ENCODE data around the gene SLC16A5. TPM values are rescaled to one million over a fixed set of nuclear protein-coding genes. Genes with fewer than 3 reads are reported as not detected.
"Not testable (repeated sequence)": the region's sequence is repeated elsewhere in the genome, so short reads cannot be mapped to it uniquely, and the experiment has no call there.

SLC16A5 gene, protein sequence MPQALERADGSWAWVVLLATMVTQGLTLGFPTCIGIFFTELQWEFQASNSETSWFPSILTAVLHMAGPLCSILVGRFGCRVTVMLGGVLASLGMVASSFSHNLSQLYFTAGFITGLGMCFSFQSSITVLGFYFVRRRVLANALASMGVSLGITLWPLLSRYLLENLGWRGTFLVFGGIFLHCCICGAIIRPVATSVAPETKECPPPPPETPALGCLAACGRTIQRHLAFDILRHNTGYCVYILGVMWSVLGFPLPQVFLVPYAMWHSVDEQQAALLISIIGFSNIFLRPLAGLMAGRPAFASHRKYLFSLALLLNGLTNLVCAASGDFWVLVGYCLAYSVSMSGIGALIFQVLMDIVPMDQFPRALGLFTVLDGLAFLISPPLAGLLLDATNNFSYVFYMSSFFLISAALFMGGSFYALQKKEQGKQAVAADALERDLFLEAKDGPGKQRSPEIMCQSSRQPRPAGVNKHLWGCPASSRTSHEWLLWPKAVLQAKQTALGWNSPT
- not detected for polyA plus RNA-seq (2012; ENCODE audit: insufficient read depth, insufficient read length, low read depth)

DNA sequence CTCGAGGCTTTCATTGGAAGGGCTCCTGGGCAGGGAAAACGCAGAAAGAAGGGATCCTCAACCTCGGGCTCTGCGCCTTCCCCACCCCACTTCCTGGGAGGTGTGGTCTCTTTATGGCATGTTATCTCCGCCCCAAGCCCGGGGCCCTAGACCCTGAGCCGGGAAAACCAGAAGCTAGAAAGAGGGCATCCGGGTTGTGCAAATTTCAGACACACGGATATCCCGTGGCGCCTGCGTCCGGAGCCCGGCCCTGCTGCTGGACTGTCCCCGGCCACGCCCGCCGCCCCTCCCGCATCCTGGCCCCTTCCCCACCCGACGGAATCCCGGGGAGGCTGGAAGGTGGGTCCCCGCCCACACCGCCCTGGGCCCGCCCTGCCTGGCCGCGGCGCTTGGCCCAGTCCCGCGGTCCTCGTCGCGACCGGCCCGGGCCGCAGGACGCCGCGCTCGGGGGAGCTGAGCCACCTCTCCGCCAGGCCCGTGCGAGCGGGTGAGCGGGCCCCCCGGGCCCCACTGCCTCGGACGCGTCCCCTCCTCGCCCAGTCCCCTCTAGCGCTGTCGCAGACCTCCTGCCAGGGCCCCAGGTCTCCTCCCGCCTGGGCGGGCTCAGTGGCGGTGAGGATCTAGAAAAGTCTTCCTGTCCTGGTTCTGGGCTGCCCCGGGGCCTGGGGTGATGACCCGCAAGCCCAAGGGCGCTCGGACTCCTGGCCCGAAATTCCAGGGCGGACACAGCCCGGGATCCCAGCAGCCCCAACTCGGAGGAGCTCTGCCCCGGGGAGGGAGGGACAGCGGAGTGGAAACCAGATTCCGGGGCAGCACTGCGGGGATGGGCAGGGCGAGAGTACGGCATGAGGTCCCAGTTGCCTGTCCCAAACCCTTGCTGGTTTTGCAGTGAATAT is at the start of gene SLC16A5:
SLC16A5 (plus strand) TSS at position 397 of the 896 bp plus-strand sequence. CDS start 5,683 bp downstream, outside the sequence.
- H3K9me3 ChIP-seq = no peaks in the 10 kb centered on the region
- H3K36me3 ChIP-seq = no peaks in the 10 kb centered on the region
- peak within 1 kb of the TSS; percentile 28 for H3K4me3 ChIP-seq (ENCODE audit: low read depth, low read length)
- no peaks in the 10 kb centered on the region for H3K27me3 ChIP-seq
- H3K4me1 ChIP-seq = no peaks in the 10 kb centered on the region
- TF ChIP-seq, protein P1, sequence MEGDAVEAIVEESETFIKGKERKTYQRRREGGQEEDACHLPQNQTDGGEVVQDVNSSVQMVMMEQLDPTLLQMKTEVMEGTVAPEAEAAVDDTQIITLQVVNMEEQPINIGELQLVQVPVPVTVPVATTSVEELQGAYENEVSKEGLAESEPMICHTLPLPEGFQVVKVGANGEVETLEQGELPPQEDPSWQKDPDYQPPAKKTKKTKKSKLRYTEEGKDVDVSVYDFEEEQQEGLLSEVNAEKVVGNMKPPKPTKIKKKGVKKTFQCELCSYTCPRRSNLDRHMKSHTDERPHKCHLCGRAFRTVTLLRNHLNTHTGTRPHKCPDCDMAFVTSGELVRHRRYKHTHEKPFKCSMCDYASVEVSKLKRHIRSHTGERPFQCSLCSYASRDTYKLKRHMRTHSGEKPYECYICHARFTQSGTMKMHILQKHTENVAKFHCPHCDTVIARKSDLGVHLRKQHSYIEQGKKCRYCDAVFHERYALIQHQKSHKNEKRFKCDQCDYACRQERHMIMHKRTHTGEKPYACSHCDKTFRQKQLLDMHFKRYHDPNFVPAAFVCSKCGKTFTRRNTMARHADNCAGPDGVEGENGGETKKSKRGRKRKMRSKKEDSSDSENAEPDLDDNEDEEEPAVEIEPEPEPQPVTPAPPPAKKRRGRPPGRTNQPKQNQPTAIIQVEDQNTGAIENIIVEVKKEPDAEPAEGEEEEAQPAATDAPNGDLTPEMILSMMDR (IDR thresholded peaks at IDR 0.05; ENCODE audit: low read depth, low read length) = no peak
- DNase-seq = peak; percentile 37

DNA sequence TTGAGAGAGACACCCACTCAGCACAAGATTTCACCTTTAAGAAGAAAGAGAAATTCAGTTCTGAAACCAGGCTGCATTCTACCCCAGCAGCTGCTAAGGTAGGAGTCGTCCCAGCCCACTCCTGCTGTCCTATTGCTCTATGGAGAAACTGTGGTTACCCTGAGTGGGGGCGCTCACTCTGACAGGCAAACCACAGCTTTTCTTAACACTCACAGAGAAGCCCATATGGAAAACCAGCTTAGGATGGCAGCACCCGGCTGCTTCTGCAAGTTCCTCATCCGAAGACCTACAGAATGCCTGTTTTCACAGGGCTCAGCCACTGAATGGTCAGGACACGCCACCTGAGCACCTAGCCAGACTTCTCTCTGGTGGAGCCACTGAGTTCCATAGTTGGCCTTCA is 48.5 kb upstream of the SLC16A5 start:
- Histone ChIP-seq H3K9me3 (no peaks in the 10 kb centered on the region), H3K36me3 (peaks cover 39% of the 10 kb centered on the region)
- DNase-seq = no peak

DNA sequence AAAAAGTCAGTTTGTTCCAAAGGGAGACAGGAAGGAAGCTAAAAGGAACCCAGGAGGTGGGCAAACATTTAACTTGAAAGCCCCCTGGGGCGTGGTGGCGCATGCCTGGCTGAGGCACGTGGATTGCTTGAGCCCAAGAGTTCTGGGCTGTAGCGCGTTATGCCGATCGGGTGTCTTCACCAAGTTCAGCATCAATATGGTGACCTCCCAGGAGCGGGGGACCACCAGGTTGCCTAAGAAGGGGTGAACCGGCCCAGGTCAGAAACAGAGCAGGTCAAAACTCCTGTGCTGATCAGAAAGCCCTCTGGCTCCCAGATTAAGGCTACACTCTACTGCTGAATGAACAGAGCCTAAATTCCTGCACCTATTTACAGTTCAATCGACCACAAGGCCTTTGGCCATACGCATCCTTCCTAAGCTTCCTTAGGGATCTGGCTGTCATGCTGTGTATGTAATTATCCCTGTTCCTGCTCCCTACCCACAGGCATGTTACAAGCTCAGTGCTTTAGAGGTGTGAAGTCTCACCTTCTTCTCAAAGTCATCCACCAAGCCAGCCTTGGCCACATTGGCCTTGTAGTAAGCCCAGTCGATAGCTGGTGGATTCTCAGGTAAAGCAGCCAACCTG is 46.0 kb upstream of the SLC16A5 start:
- Histone ChIP-seq H3K4me1 (no peaks in the 10 kb centered on the region), H3K27me3 (no peaks in the 10 kb centered on the region), H3K9me3 (no peaks in the 10 kb centered on the region), H3K4me3 (ENCODE audit: low read depth, low read length) (no peak overlapping the region), H3K36me3 (peaks cover 39% of the 10 kb centered on the region)
- no peak for DNase-seq
- TF ChIP-seq, protein P1 (IDR thresholded peaks at IDR 0.05; ENCODE audit: low read depth, low read length) = no peak

More for the DNA sequence above, 48.5 kb upstream of the SLC16A5 start:
- Histone ChIP-seq H3K4me1 (no peaks in the 10 kb centered on the region), H3K27me3 (no peaks in the 10 kb centered on the region), H3K4me3 (ENCODE audit: low read depth, low read length) (no peak overlapping the region)
- TF ChIP-seq, protein P1 (IDR thresholded peaks at IDR 0.05; ENCODE audit: low read depth, low read length) = no peak

DNA sequence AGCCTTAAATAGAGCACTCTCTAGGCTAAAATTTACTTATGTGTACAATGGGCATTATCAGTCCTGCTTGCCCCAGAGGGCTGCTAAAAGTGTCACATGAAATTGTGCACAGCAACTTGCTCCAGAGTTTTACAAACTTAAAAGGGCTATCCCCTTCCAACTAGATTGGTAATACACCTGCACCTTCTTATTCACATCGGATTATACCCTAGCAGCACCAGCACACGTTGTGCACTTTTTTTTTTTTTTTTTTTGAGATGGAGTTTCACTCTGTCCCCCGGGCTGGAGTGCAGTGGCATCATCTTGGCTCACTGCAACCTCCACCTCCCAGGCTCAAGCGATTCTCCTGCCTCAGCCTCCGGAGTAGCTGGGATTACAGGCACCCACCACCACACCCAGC is 44.0 kb upstream of the SLC16A5 start:
- not testable (repeated sequence) for H3K4me1 ChIP-seq; DNase-seq; H3K9me3 ChIP-seq; H3K27me3 ChIP-seq; H3K4me3 ChIP-seq (ENCODE audit: low read depth, low read length)
- peaks cover 34% of the 10 kb centered on the region for H3K36me3 ChIP-seq

DNA sequence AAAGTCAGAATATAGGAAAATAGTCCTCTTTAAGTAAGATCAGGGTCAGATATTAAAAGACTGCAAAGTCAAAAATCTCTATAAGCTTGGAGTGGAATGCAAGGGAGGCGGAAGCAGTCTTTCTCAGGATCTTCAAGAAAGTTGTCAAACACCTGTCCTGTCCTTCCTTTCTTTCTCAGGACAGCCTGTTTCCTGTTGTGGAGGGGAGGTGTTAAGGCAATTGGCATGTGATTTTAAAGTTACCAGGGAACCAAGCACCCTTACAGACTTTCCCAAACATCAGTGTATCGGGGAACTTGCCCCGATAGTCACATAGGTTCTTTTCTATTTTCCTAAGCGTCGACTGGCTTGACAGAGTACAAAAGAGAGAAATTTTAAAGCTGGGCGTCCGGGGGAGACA is 43.0 kb upstream of the SLC16A5 start:
- no peak overlapping the region for H3K4me3 ChIP-seq (ENCODE audit: low read depth, low read length)
- H3K27me3 ChIP-seq = no peaks in the 10 kb centered on the region
- no peaks in the 10 kb centered on the region for H3K9me3 ChIP-seq
- TF ChIP-seq, protein P1 (IDR thresholded peaks at IDR 0.05; ENCODE audit: low read depth, low read length) = no peak
- peaks cover 25% of the 10 kb centered on the region for H3K36me3 ChIP-seq
- H3K4me1 ChIP-seq = peaks cover 2% of the 10 kb centered on the region
- no peak for DNase-seq

DNA sequence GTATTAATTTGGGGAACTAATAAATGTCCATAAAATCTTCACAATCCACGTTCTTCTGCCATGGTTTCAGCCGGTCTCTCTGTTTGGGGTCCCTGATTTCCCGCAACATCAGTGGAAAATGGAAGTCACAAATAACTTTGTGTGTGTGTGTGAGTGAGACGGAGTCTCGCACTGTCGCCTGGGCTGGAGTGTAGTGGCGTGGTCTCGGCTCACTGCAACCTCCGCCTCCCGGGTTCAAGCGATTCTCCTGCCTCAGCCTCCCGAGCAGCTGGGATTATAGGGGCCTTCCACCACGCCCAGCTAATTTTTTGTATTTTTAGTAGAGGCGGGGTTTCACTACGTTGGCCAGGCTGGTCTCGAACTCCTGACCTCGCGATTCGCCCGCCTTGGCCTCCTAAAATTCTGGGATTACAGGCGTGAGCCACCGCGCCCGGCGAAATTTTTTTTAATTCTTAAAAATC is 41.8 kb upstream of the SLC16A5 start:
- DNase-seq, H3K9me3 ChIP-seq, H3K4me1 ChIP-seq, H3K27me3 ChIP-seq: not testable (repeated sequence)
- H3K4me3 ChIP-seq (ENCODE audit: low read depth, low read length) = peak overlapping the region; percentile 94
- H3K36me3 ChIP-seq = peaks cover 18% of the 10 kb centered on the region
